ENCODE data around the gene RPUSD4.

Gene RPUSD4

GRCh38 chr11:126214441-126214840 is 3.0 kb upstream of the RPUSD4 start:
- DNase-seq (ENCODE audit: low read depth, low spot score) = no peak

GRCh38 chr11:126212089-126212660 is 725 bp upstream of the RPUSD4 start:
- DNase-seq (ENCODE audit: low read depth, low spot score) = no peak

- no peak for DNase-seq (ENCODE audit: low read depth, low spot score)
Measured at GRCh38 chr11:126210871-126211235, 597 bp downstream of the RPUSD4 start.

- no peak for DNase-seq (ENCODE audit: low read depth, low spot score)
Measured at GRCh38 chr11:126207896-126208295, 3.6 kb downstream of the RPUSD4 start.

- no peak for DNase-seq (ENCODE audit: low read depth, low spot score)
Measured at GRCh38 chr11:126205359-126205758, 6.1 kb downstream of the RPUSD4 start.

- DNase-seq (ENCODE audit: low read depth, low spot score) = no peak
Measured at GRCh38 chr11:126202646-126203359, 8.6 kb downstream of the RPUSD4 start.

- no peak for DNase-seq (ENCODE audit: low read depth, low spot score)
Measured at GRCh38 chr11:126198648-126199047, 12.8 kb downstream of the RPUSD4 start.

GRCh38 chr11:126197277-126197939 is 14.0 kb downstream of the RPUSD4 start:
- no peak for DNase-seq (ENCODE audit: low read depth, low spot score)

GRCh38 chr11:126195119-126195518 is 16.3 kb downstream of the RPUSD4 start:
- DNase-seq (ENCODE audit: low read depth, low spot score) = no peak

- no peak for DNase-seq (ENCODE audit: low read depth, low spot score)
Measured at GRCh38 chr11:126194121-126194543, 17.3 kb downstream of the RPUSD4 start.

GRCh38 chr11:126193038-126193478 is 18.4 kb downstream of the RPUSD4 start:
- no peak for DNase-seq (ENCODE audit: low read depth, low spot score)

GRCh38 chr11:126192361-126192760 is 19.1 kb downstream of the RPUSD4 start:
- no peak for DNase-seq (ENCODE audit: low read depth, low spot score)

- no peak for DNase-seq (ENCODE audit: low read depth, low spot score)
Measured at GRCh38 chr11:126191379-126192073, 19.9 kb downstream of the RPUSD4 start.

- DNase-seq (ENCODE audit: low read depth, low spot score) = no peak
Measured at GRCh38 chr11:126190792-126191191, 20.7 kb downstream of the RPUSD4 start.

- no peak for DNase-seq (ENCODE audit: low read depth, low spot score)
Measured at GRCh38 chr11:126189109-126189929, 22.1 kb downstream of the RPUSD4 start.

GRCh38 chr11:126188332-126189108 is 22.9 kb downstream of the RPUSD4 start:
- no peak for DNase-seq (ENCODE audit: low read depth, low spot score)

- no peak for DNase-seq (ENCODE audit: low read depth, low spot score)
Measured at GRCh38 chr11:126186708-126187529, 24.5 kb downstream of the RPUSD4 start.

- no peak for DNase-seq (ENCODE audit: low read depth, low spot score)
Measured at GRCh38 chr11:126186025-126186698, 25.3 kb downstream of the RPUSD4 start.

Measured in iPS DF 19.7 (cell line).